HCT116 (cell line): ENCODE results near the gene SELENOS.

Experiments
- POLR2AphosphoS5 ChIP-seq: IDR thresholded peaks from 2 replicates; pipeline ENCODE4 v1.6.1; 2011; ENCODE audit warnings: mild to moderate bottlenecking, low read depth, low read length, moderate library complexity
- YY1 ChIP-seq: IDR thresholded peaks from 2 replicates; pipeline ENCODE4 v1.6.1; 2011; ENCODE audit warnings: low read length, low read depth, moderate library complexity, mild to moderate bottlenecking; ENCODE audit not compliant: insufficient replicate concordance; ENCODE audit errors: extremely low read depth
- TF ChIP-seq, protein P1 (sequence below), 3 experiments: fragments of 200-600 bp in 1 of 3; sonication (generic) in 1 of 3; IDR thresholded peaks in 2 of 3; conservative IDR thresholded peaks in 1 of 3; 2 replicates each; pipeline ENCODE4 v1.5.1; 2012 to 2017; ENCODE audit warnings: low read depth in 2 of 3, low read length in 2 of 3, antibody characterized with exemption in 1 of 3, borderline replicate concordance in 1 of 3, control low read depth in 1 of 3, mild to moderate bottlenecking in 1 of 3, mixed read lengths in 1 of 3, mixed run types in 1 of 3, moderate library complexity in 1 of 3; ENCODE audit not compliant: insufficient read depth in 1 of 3

DNA sequence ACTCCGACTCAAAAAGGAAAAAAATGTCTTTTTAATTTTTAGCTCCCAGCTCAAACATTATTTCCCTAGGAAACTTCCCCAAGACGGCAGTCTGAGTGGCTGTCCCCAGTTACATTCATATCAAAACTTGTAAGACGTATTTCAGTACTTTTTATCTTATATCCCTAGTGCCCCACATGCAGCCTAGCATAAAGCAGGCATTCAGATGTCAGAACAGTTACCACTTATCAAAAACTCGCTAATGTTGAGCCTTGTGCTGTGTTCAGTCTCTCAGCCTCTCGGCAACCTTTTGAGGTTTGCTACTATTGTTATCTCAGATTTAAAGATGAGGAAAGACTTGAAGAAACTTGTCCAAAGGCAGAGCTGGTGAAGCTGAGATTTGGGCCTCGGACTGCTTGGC lies 6.6 kb upstream of the SELENOS start:
- TF ChIP-seq, protein P1, sequence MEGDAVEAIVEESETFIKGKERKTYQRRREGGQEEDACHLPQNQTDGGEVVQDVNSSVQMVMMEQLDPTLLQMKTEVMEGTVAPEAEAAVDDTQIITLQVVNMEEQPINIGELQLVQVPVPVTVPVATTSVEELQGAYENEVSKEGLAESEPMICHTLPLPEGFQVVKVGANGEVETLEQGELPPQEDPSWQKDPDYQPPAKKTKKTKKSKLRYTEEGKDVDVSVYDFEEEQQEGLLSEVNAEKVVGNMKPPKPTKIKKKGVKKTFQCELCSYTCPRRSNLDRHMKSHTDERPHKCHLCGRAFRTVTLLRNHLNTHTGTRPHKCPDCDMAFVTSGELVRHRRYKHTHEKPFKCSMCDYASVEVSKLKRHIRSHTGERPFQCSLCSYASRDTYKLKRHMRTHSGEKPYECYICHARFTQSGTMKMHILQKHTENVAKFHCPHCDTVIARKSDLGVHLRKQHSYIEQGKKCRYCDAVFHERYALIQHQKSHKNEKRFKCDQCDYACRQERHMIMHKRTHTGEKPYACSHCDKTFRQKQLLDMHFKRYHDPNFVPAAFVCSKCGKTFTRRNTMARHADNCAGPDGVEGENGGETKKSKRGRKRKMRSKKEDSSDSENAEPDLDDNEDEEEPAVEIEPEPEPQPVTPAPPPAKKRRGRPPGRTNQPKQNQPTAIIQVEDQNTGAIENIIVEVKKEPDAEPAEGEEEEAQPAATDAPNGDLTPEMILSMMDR (IDR thresholded peaks at IDR 0.05 in 2 of 3, conservative IDR thresholded peaks at IDR 0.05 in 1 of 3; ENCODE audit: borderline replicate concordance in 1 of 3, insufficient read depth in 1 of 3, low read depth in 2 of 3, low read length in 2 of 3): no peak
- TF ChIP-seq YY1 (no peak), POLR2AphosphoS5 (no peak)
